Glutamatergic neuron (in vitro differentiated cells): ENCODE data around the gene ZFPM1. TPM values are rescaled to one million over a fixed set of nuclear protein-coding genes. Genes with fewer than 3 reads are reported as not detected.
A peak's percentile ranks its signal among the peaks of the same experiment; 100 is the strongest.

Experiments used
- DNase-seq: peaks from one replicate; pipeline ENCODE4 v3.0.0; 2022
- H3K27ac Mint-ChIP-seq: one replicate; pipeline ENCODE4 v1.8.0; 2020; ENCODE audit warnings: mild to moderate bottlenecking, mixed read lengths, inconsistent platforms; ENCODE audit not compliant: unreplicated experiment
- H3K27me3 Mint-ChIP-seq: one replicate; pipeline ENCODE4 v1.8.0; 2020; ENCODE audit warnings: mild to moderate bottlenecking, moderate library complexity, mixed read lengths, inconsistent platforms; ENCODE audit not compliant: unreplicated experiment
- H3K36me3 Mint-ChIP-seq: one replicate; pipeline ENCODE4 v1.8.0; 2020; ENCODE audit warnings: mild to moderate bottlenecking, mixed read lengths, inconsistent platforms; ENCODE audit not compliant: unreplicated experiment
- H3K4me1 Mint-ChIP-seq: one replicate; pipeline ENCODE4 v1.8.0; 2020; ENCODE audit warnings: mild to moderate bottlenecking, low read depth, mixed read lengths, inconsistent platforms; ENCODE audit not compliant: unreplicated experiment
- H3K4me3 Mint-ChIP-seq: one replicate; pipeline ENCODE4 v1.8.0; 2020; ENCODE audit warnings: mild to moderate bottlenecking, mixed read lengths, inconsistent platforms; ENCODE audit not compliant: unreplicated experiment
- H3K9me3 Mint-ChIP-seq: one replicate; pipeline ENCODE4 v1.8.0; 2020; ENCODE audit warnings: mild to moderate bottlenecking, moderate library complexity, mixed read lengths, inconsistent platforms; ENCODE audit not compliant: unreplicated experiment
- total RNA-seq: library from RNA; stranded (reverse); fragmentation: NEBNext Ultra II Directional; extraction: Animal tissue kit (Norgen Biotek cat#: 25700); gene quantifications from one replicate; pipeline ENCODE4 v1.2.1, GENCODE V29; 2021; ENCODE audit not compliant: unreplicated experiment
- TF ChIP-seq, protein P1 (sequence below): fragments of 200-600 bp; sonication (generic); IDR thresholded peaks from one replicate; pipeline ENCODE4 v1.5.0; 2021; ENCODE audit not compliant: partially characterized antibody, unreplicated experiment

ZFPM1 gene
- total RNA-seq, 1 donor from 2014 or later, result 11.1 TPM

DNA sequence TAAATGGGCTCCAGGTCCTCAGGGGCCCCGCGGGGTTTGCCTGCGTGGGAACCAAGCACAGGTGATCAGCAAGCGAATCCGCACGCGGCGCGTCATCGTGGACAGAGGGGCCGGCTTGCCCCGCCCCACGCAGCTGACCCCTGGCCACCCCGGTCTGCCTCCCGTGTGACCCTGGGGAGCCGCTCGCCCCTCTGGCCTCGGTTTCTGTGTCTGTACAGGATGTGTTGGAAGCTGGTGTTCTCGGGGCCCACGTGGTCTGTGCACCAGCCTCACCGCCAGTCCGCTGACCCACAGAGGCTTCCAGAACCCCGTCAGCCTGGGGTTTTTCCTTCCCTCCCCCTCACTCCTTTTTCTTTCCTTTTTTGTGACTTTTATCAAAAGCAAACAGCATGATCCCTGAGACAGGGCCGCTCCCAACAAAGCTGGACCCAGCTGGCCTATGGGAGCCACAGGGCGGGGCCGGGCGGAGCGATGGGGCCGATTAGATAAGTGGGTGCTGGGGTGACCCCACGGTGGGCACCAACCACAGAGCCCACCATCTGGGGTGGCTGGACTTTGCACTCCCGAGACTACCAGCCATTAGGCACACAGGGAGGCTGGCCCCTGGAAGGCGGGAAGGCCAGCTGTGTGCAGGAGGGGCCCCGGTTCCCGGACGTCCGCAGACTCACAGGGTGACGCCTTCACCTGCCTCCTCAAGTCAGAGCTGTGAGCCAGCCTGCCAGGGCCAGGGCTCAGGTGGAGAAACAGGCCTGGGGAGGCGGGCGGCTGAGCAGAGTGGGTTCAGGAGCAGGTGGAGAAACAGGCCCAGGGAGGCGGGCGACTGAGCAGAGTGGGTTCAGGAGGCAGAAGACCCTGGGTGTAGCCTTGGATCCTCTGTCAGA lies 56.0 kb downstream of the ZFPM1 start:
- Mint-ChIP-seq H3K9me3 (peaks cover 1% of the 10 kb centered on the region), H3K36me3 (no peaks in the 10 kb centered on the region), H3K27me3 (peaks cover 8% of the 10 kb centered on the region), H3K4me1 (peaks cover 4% of the 10 kb centered on the region), H3K27ac (peak overlapping the region; percentile 59), H3K4me3 (no peak overlapping the region)
- TF ChIP-seq, protein P1, sequence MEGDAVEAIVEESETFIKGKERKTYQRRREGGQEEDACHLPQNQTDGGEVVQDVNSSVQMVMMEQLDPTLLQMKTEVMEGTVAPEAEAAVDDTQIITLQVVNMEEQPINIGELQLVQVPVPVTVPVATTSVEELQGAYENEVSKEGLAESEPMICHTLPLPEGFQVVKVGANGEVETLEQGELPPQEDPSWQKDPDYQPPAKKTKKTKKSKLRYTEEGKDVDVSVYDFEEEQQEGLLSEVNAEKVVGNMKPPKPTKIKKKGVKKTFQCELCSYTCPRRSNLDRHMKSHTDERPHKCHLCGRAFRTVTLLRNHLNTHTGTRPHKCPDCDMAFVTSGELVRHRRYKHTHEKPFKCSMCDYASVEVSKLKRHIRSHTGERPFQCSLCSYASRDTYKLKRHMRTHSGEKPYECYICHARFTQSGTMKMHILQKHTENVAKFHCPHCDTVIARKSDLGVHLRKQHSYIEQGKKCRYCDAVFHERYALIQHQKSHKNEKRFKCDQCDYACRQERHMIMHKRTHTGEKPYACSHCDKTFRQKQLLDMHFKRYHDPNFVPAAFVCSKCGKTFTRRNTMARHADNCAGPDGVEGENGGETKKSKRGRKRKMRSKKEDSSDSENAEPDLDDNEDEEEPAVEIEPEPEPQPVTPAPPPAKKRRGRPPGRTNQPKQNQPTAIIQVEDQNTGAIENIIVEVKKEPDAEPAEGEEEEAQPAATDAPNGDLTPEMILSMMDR, result no peak
- DNase-seq, result no peak

GRCh38 chr16:88509749-88510069 lies 56.6 kb downstream of the ZFPM1 start:
- DNase-seq, result no peak
- no peak overlapping the region for H3K4me3 Mint-ChIP-seq
- peaks cover 10% of the 10 kb centered on the region for H3K27me3 Mint-ChIP-seq
- H3K4me1 Mint-ChIP-seq, result peaks cover 4% of the 10 kb centered on the region
- no peak overlapping the region for H3K27ac Mint-ChIP-seq
- H3K36me3 Mint-ChIP-seq, result no peaks in the 10 kb centered on the region
- TF ChIP-seq, protein P1, result no peak
- peaks cover 1% of the 10 kb centered on the region for H3K9me3 Mint-ChIP-seq

GRCh38 chr16:88510091-88510994 lies 57.3 kb downstream of the ZFPM1 start:
- Mint-ChIP-seq H3K4me1 (no peaks in the 10 kb centered on the region), H3K4me3 (no peak overlapping the region), H3K27ac (no peak overlapping the region), H3K9me3 (no peaks in the 10 kb centered on the region), H3K27me3 (peaks cover 8% of the 10 kb centered on the region), H3K36me3 (no peaks in the 10 kb centered on the region)
- TF ChIP-seq, protein P1, result no peak
- no peak for DNase-seq

DNA sequence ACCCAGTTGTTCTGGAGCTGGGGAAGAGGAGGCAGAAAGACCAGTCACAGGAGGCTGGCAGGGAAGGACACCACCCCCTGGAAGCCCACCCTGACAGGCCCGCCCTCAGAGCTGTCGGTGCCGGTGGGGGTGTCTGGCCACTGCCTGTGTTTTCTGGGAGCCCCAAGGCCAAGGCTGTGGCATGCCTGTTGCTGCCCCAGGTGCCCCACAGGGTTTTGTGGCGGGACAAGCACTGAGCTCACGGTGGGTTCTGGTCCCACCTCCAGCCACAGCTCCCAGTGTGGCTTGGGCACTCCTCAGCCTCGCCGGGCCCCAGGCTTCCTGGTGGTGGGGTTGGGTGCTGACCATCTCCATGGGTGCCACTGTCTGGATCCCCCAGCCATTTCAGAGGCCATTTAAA lies 58.0 kb downstream of the ZFPM1 start:
- no peak overlapping the region for H3K27ac Mint-ChIP-seq
- H3K4me3 Mint-ChIP-seq, result no peak overlapping the region
- H3K9me3 Mint-ChIP-seq, result no peaks in the 10 kb centered on the region
- DNase-seq, result no peak
- H3K27me3 Mint-ChIP-seq, result peaks cover 8% of the 10 kb centered on the region
- TF ChIP-seq, protein P1, result no peak
- no peaks in the 10 kb centered on the region for H3K4me1 Mint-ChIP-seq
- no peaks in the 10 kb centered on the region for H3K36me3 Mint-ChIP-seq
